Activated CD8-positive, alpha-beta T cell treated with anti-CD3 and anti-CD28 coated beads for 36 hours (primary cell): ENCODE measurements around the gene TSPYL1. TPM values are rescaled to one million over a fixed set of nuclear protein-coding genes. Genes with fewer than 3 reads are reported as not detected.

ENCODE experiments used
- ATAC-seq: fragments of 200-7000 bp; cut with Tn5 transposase; one replicate; pipeline ENCODE4 v1.10.0; 2021; ENCODE audit warnings: mild to moderate bottlenecking, moderate library complexity
- CTCF ChIA-PET: fragments of 350-600 bp; sonication (Branson Sonifier 250); formaldehyde crosslinking; loops from one replicate; lab custom pipeline; 2021; ENCODE audit warnings: antibody characterized with exemption; lab: Charles Lee
- POLR2A ChIA-PET: fragments of 350-600 bp; sonication (Branson Sonifier 250); formaldehyde crosslinking; loops from one replicate; lab custom pipeline; 2021; ENCODE audit warnings: antibody characterized with exemption; lab: Charles Lee
- DNase-seq: peaks from one replicate; pipeline ENCODE4 v3.0.0-alpha.2; 2020
- H3K27ac Mint-ChIP-seq: one replicate; pipeline ENCODE4 v1.8.0; 2021; ENCODE audit warnings: mild to moderate bottlenecking, mixed read lengths
- H3K27me3 Mint-ChIP-seq: one replicate; pipeline ENCODE4 v1.8.0; 2021; ENCODE audit warnings: mixed read lengths
- H3K36me3 Mint-ChIP-seq: one replicate; pipeline ENCODE4 v1.8.0; 2021; ENCODE audit warnings: low read depth, mixed read lengths
- H3K4me1 Mint-ChIP-seq: one replicate; pipeline ENCODE4 v1.8.0; 2021; ENCODE audit warnings: low read depth, mixed read lengths
- H3K4me3 Mint-ChIP-seq: one replicate; pipeline ENCODE4 v1.8.0; 2021; ENCODE audit warnings: mild to moderate bottlenecking, moderate library complexity, mixed read lengths
- H3K9me3 Mint-ChIP-seq: one replicate; pipeline ENCODE4 v1.8.0; 2021; ENCODE audit warnings: mixed read lengths
- CTCF ChIP-seq: fragments of 200-600 bp; IDR thresholded peaks from one replicate; pipeline ENCODE4 v1.8.0; 2022; ENCODE audit warnings: antibody characterized with exemption, mild to moderate bottlenecking
- intact Hi-C: fragments of 100-400 bp; cut with micrococcal nuclease; formaldehyde crosslinking; loops from one replicate; pipeline ENCODE4 v1.10.0; 2022
- total RNA-seq, 2 experiments: library from RNA; stranded (reverse); gene quantifications; one replicate each; pipeline ENCODE4 v1.2.3, GENCODE V29; 2021

TSPYL1 gene
- total RNA-seq, 2 experiments from 2014 or later = 38.5 to 38.6 TPM

GRCh38 chr6:116298973-116299372, 19.2 kb upstream of the TSPYL1 start:
- Mint-ChIP-seq H3K9me3 (peaks cover 3% of the 10 kb centered on the region), H3K4me3 (no peak overlapping the region), H3K36me3 (peaks cover 4% of the 10 kb centered on the region), H3K4me1 (no peaks in the 10 kb centered on the region), H3K27me3 (no peaks in the 10 kb centered on the region), H3K27ac (no peak overlapping the region)
- intact Hi-C loops = no loop called here
- DNase-seq (no peak), ATAC-seq (no peak)
- ChIA-PET POLR2A (no interaction called here), CTCF (interaction anchor here (2.2 kb wide), 1 partner anchor 11 kb away, joined by 5 read pairs; no protein-coding TSS in a partner anchor)
- TF ChIP-seq CTCF = no peak

GRCh38 chr6:116298273-116298672, 18.5 kb upstream of the TSPYL1 start:
- DNase-seq (no peak), ATAC-seq (no peak)
- ChIA-PET POLR2A (no interaction called here), CTCF (interaction anchor here (2.2 kb wide), 1 partner anchor 10 kb away, joined by 5 read pairs; no protein-coding TSS in a partner anchor)
- Mint-ChIP-seq H3K4me3 (no peak overlapping the region), H3K27me3 (no peaks in the 10 kb centered on the region), H3K9me3 (peaks cover 3% of the 10 kb centered on the region), H3K4me1 (no peaks in the 10 kb centered on the region), H3K36me3 (peaks cover 4% of the 10 kb centered on the region), H3K27ac (no peak overlapping the region)
- no peak for TF ChIP-seq CTCF
- intact Hi-C loops = no loop called here

- Mint-ChIP-seq H3K4me1 (no peaks in the 10 kb centered on the region), H3K27me3 (no peaks in the 10 kb centered on the region), H3K36me3 (no peaks in the 10 kb centered on the region), H3K4me3 (no peak overlapping the region), H3K27ac (no peak overlapping the region), H3K9me3 (no peaks in the 10 kb centered on the region)
- intact Hi-C loops = no loop called here
- DNase-seq (no peak), ATAC-seq (no peak)
- POLR2A ChIA-PET = no interaction called here
- CTCF ChIA-PET = interaction anchor here (0.8 to 1.6 kb wide), 3 partner anchors 240 to 269 kb away, joined by 3 to 8 read pairs (median 5); no protein-coding TSS in a partner anchor
- no peak for TF ChIP-seq CTCF
Observed at GRCh38 chr6:116292553-116292952, 12.8 kb upstream of the TSPYL1 start.

- intact Hi-C loops = no loop called here
- Mint-ChIP-seq H3K4me3 (no peak overlapping the region), H3K9me3 (no peaks in the 10 kb centered on the region), H3K27me3 (no peaks in the 10 kb centered on the region), H3K4me1 (no peaks in the 10 kb centered on the region), H3K36me3 (no peaks in the 10 kb centered on the region), H3K27ac (no peak overlapping the region)
- POLR2A ChIA-PET = no interaction called here
- CTCF ChIA-PET = interaction anchor here (1.6 kb wide), 1 partner anchor 241 kb away, joined by 8 read pairs; no protein-coding TSS in a partner anchor
- no peak for TF ChIP-seq CTCF
- no peak for DNase-seq
- no peak for ATAC-seq
Observed at GRCh38 chr6:116291701-116292396, 12.1 kb upstream of the TSPYL1 start.

- intact Hi-C loops = no loop called here
- Mint-ChIP-seq H3K27me3 (no peaks in the 10 kb centered on the region), H3K9me3 (no peaks in the 10 kb centered on the region), H3K4me1 (no peaks in the 10 kb centered on the region), H3K36me3 (no peaks in the 10 kb centered on the region), H3K4me3 (no peak overlapping the region), H3K27ac (no peak overlapping the region)
- CTCF ChIA-PET = interaction anchor here (3.5 kb wide), 1 partner anchor 243 kb away, joined by 69 read pairs; no protein-coding TSS in a partner anchor
- no peak for DNase-seq
- POLR2A ChIA-PET = no interaction called here
- no peak for TF ChIP-seq CTCF
- no peak for ATAC-seq
Observed at GRCh38 chr6:116290799-116291198, 11.1 kb upstream of the TSPYL1 start.
